Esophagus (tissue), 2 donors: ENCODE results near the gene PTCH2. TPM values are rescaled to one million over a fixed set of nuclear protein-coding genes. Genes with fewer than 3 reads are reported as not detected.

Experiments
- H3K27ac ChIP-seq, 2 donors: one replicate each; pipeline ENCODE4 v1.5.1; 2013; ENCODE audit warnings: low read depth in 2 of 2, mild to moderate bottlenecking in 2 of 2, inconsistent platforms in 1 of 2, low read length in 1 of 2, moderate library complexity in 1 of 2
- H3K27me3 ChIP-seq, 2 donors: one replicate each; pipeline ENCODE4 v1.6.1; 2013; ENCODE audit warnings: low read length in 2 of 2, control low read depth in 1 of 2, mild to moderate bottlenecking in 1 of 2; ENCODE audit not compliant: insufficient read depth in 2 of 2, control insufficient read depth in 1 of 2
- H3K36me3 ChIP-seq, 2 donors: one replicate each; pipeline ENCODE4 v1.6.1; 2013; ENCODE audit warnings: low read length in 1 of 2; ENCODE audit not compliant: control insufficient read depth in 2 of 2, insufficient read depth in 2 of 2
- H3K4me1 ChIP-seq, 2 donors: one replicate each; pipeline ENCODE4 v1.6.1; 2013; ENCODE audit warnings: low read length in 1 of 2; ENCODE audit not compliant: control insufficient read depth in 2 of 2, insufficient read depth in 2 of 2
- H3K4me3 ChIP-seq, 2 donors: one replicate each; pipeline ENCODE4 v1.5.1; 2013; ENCODE audit warnings: low read length in 2 of 2, mild to moderate bottlenecking in 2 of 2, low read depth in 1 of 2, moderate library complexity in 1 of 2
- H3K9me3 ChIP-seq, 2 donors: one replicate each; pipeline ENCODE4 v1.6.1; 2013; ENCODE audit warnings: mild to moderate bottlenecking in 2 of 2, low read depth in 1 of 2, low read length in 1 of 2, moderate library complexity in 1 of 2; ENCODE audit not compliant: control insufficient read depth in 2 of 2, insufficient read depth in 1 of 2
- WGBS, 2 donors: extraction: QIAGEN DNeasy Blood & Tissue Kit; methylation state at CpG; one replicate each; pipeline ENCODE4 v1.1.7; 2013; 5-methylcytosine and 5-hydroxymethylcytosine counted together
- polyA plus RNA-seq, 2 donors: library from polyadenylated mRNA; stranded (reverse); fragments of 200-250 nt; gene quantifications; one replicate each; pipeline ENCODE4 v1.2.3, GENCODE V29; 2013
- donor health status: healthy with polysubstance abuse.
- donor health status: Bipolar disorder and iron deficiency.

PTCH2 gene
- polyA plus RNA-seq, 2 donors = 0.34 to 0.71 TPM

GRCh38 chr1:44776730-44777068 is 66.4 kb downstream of the PTCH2 start:
- Histone ChIP-seq H3K27ac (peak overlapping the region; percentile 97 to 99), H3K9me3 (no peaks in the 10 kb centered on the region), H3K36me3 (peaks cover 8 to 25% of the 10 kb centered on the region in 2 donors), H3K4me3 (peak overlapping the region; percentile 87 to 88), H3K27me3 (no peaks in the 10 kb centered on the region), H3K4me1 (peaks cover 6% of the 10 kb centered on the region in 2 donors)
- WGBS, 2 donors = 23 to 30% methylated on average over 12 of the region's 12 CpGs

- Histone ChIP-seq H3K4me1 (peaks cover 6% of the 10 kb centered on the region in 2 donors), H3K27ac (peak overlapping the region; percentile 97 to 99), H3K9me3 (no peaks in the 10 kb centered on the region), H3K36me3 (peaks cover 8 to 23% of the 10 kb centered on the region in 2 donors), H3K27me3 (no peaks in the 10 kb centered on the region), H3K4me3 (peak overlapping the region; percentile 87 to 88)
- 4% methylated on average over 34 to 36 of the region's 36 CpGs for WGBS, 2 donors
These were observed 66.9 kb downstream of the PTCH2 start for GRCh38 chr1:44775930-44776729.

GRCh38 chr1:44775078-44775929 is 67.7 kb downstream of the PTCH2 start, which contains the start of gene RPS8:
Gene RPS8 (plus strand): TSS chr1:44775540. CDS start chr1:44775597, 57 bp downstream.
- Histone ChIP-seq H3K4me1 (peaks cover 6% of the 10 kb centered on the region in 2 donors), H3K9me3 (no peaks in the 10 kb centered on the region), H3K27me3 (no peaks in the 10 kb centered on the region), H3K4me3 (peak within 1 kb of the TSS; percentile 87 to 88), H3K36me3 (peaks cover 8 to 23% of the 10 kb centered on the region in 2 donors), H3K27ac (peak within 1 kb of the TSS; percentile 97 to 99)
- 0% methylated on average over 64 to 65 of the region's 65 CpGs for WGBS, 2 donors

Other genes with a start within 250 kb of the PTCH2 start
- 1 to 10 TPM; 3.5 to 5.0 TPM for gene TMEM53, start 168.8 kb downstream of the PTCH2 start, polyA plus RNA-seq
- gene ARMH1, start 168.5 kb downstream of the PTCH2 start, polyA plus RNA-seq = 1 to 10 TPM in 1 of 2 donors, under 1 TPM in 1; 0.71 to 1.1 TPM
- gene RNU5D-1, start 112.1 kb downstream of the PTCH2 start, polyA plus RNA-seq = not detected
- gene KIF2C, start 103.4 kb downstream of the PTCH2 start, polyA plus RNA-seq = 1 to 10 TPM; 4.5 to 9.4 TPM
- gene RPS8, start 67.7 kb downstream of the PTCH2 start, polyA plus RNA-seq = 1,000 to 10,000 TPM; 2,523 to 3,063 TPM
- gene BEST4, start 55.1 kb downstream of the PTCH2 start, polyA plus RNA-seq = under 1 TPM; 0.11 to 0.26 TPM
- 10 to 100 TPM; 23.1 to 58.1 TPM for gene PLK3, start 42.9 kb downstream of the PTCH2 start, polyA plus RNA-seq
- under 1 TPM; 0.14 to 0.26 TPM for gene DYNLT4, start 35.9 kb downstream of the PTCH2 start, polyA plus RNA-seq
- gene BTBD19, start 34.7 kb downstream of the PTCH2 start, polyA plus RNA-seq = 1 to 10 TPM; 1.3 to 8.0 TPM
- gene EIF2B3, start 143.3 kb upstream of the PTCH2 start, polyA plus RNA-seq = 10 to 100 TPM in 1 of 2 donors, 1 to 10 TPM in 1; 8.3 to 19.1 TPM
- 10 to 100 TPM; 25.1 to 38.6 TPM for gene HECTD3, start 168.1 kb upstream of the PTCH2 start, polyA plus RNA-seq
- gene UROD, start 169.0 kb upstream of the PTCH2 start, polyA plus RNA-seq = 10 to 100 TPM; 38.9 to 58.3 TPM